HG02759 (cell line): ENCODE measurements around the gene WWOX.

Source experiments
- ATAC-seq: cut with Tn5 transposase; IDR thresholded peaks from one replicate; pipeline ENCODE4 v1.9.1; 2021; ENCODE audit warnings: mild to moderate bottlenecking, moderate library complexity; ENCODE audit not compliant: unreplicated experiment

Gene WWOX

GRCh38 chr16:78102865-78103264, 3.4 kb downstream of the WWOX start:
- ATAC-seq = no peak

- no peak for ATAC-seq
Measured at GRCh38 chr16:78105517-78105916, 6.1 kb downstream of the WWOX start.

GRCh38 chr16:78106686-78107085, 7.2 kb downstream of the WWOX start:
- ATAC-seq = no peak

- no peak for ATAC-seq
Measured at GRCh38 chr16:78108451-78108850, 9.0 kb downstream of the WWOX start.

- no peak for ATAC-seq
Measured at GRCh38 chr16:78113258-78113657, 13.8 kb downstream of the WWOX start.

GRCh38 chr16:78115659-78116058, 16.2 kb downstream of the WWOX start:
- ATAC-seq = no peak

GRCh38 chr16:78116946-78117345, 17.5 kb downstream of the WWOX start:
- ATAC-seq = no peak

- ATAC-seq = no peak
Measured at GRCh38 chr16:78117391-78117790, 17.9 kb downstream of the WWOX start.

- no peak for ATAC-seq
Measured at GRCh38 chr16:78118469-78119025, 19.1 kb downstream of the WWOX start.

- ATAC-seq = peak; percentile 76
Measured at GRCh38 chr16:78122774-78123315, 23.4 kb downstream of the WWOX start.

- no peak for ATAC-seq
Measured at GRCh38 chr16:78125112-78125844, 25.8 kb downstream of the WWOX start.

- ATAC-seq = no peak
Measured at GRCh38 chr16:78126662-78127061, 27.2 kb downstream of the WWOX start.

GRCh38 chr16:78127130-78127529, 27.7 kb downstream of the WWOX start:
- no peak for ATAC-seq

- no peak for ATAC-seq
Measured at GRCh38 chr16:78128913-78129312, 29.5 kb downstream of the WWOX start.

GRCh38 chr16:78129349-78129748, 29.9 kb downstream of the WWOX start:
- no peak for ATAC-seq

GRCh38 chr16:78130083-78130608, 30.7 kb downstream of the WWOX start:
- no peak for ATAC-seq

- ATAC-seq = no peak
Measured at GRCh38 chr16:78130950-78131349, 31.5 kb downstream of the WWOX start.

GRCh38 chr16:78133919-78134318, 34.5 kb downstream of the WWOX start:
- no peak for ATAC-seq

- ATAC-seq = no peak
Measured at GRCh38 chr16:78134944-78135619, 35.6 kb downstream of the WWOX start.

GRCh38 chr16:78137179-78137578, 37.7 kb downstream of the WWOX start:
- no peak for ATAC-seq

GRCh38 chr16:78137782-78138616, 38.5 kb downstream of the WWOX start:
- peak; percentile 56 for ATAC-seq
